Measurements from ENCODE around the gene LRRTM4.

LRRTM4 gene

GRCh38 chr2:77310416-77310815 lies 211.8 kb downstream of the LRRTM4 start:
- TF ChIP-seq, protein P1, sequence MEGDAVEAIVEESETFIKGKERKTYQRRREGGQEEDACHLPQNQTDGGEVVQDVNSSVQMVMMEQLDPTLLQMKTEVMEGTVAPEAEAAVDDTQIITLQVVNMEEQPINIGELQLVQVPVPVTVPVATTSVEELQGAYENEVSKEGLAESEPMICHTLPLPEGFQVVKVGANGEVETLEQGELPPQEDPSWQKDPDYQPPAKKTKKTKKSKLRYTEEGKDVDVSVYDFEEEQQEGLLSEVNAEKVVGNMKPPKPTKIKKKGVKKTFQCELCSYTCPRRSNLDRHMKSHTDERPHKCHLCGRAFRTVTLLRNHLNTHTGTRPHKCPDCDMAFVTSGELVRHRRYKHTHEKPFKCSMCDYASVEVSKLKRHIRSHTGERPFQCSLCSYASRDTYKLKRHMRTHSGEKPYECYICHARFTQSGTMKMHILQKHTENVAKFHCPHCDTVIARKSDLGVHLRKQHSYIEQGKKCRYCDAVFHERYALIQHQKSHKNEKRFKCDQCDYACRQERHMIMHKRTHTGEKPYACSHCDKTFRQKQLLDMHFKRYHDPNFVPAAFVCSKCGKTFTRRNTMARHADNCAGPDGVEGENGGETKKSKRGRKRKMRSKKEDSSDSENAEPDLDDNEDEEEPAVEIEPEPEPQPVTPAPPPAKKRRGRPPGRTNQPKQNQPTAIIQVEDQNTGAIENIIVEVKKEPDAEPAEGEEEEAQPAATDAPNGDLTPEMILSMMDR (IDR thresholded peaks at IDR 0.05) = no peak

DNA sequence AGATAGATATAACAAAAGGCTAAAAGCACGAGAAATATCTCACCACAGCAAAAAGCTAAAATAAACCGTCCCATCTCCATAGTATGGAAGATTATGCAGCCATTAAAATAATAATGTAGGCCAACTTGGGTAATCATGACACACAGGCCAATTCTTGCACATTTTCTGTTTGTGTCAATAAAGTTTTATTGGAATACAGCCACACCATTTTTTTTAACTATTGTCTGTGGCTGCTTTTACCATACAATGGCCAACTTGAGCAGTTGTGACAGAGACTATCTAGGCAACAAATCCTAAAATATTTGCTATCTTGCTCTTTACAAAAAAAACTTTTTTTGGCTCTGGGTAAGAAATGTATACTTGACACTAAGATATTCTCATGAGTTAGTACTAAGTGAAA lies 212.5 kb downstream of the LRRTM4 start:
- TF ChIP-seq, protein P1 (IDR thresholded peaks at IDR 0.05) = no peak

- TF ChIP-seq, protein P1 (IDR thresholded peaks at IDR 0.05) = no peak
Observed at GRCh38 chr2:77301441-77301840, 220.7 kb downstream of the LRRTM4 start.

GRCh38 chr2:77296791-77297190 lies 225.4 kb downstream of the LRRTM4 start:
- TF ChIP-seq, protein P1 (IDR thresholded peaks at IDR 0.05) = no peak

DNA sequence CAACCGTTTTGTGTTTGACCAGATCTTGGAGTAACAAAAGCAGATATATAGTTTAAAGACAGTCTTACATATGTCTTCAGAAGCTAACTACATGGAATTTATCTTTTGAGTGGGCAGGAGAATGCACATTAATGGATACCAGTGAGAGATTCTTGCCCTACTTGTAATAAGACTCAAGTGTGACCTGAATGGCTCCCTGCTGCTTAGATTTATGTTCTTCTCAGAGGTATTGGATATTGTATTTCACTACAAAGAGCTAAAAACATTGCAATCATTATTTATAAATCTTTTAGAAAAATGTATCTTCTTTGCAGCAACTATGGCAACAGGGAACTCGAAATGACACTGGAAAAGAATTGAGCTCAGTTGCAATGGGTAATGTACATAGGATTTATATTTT lies 227.7 kb downstream of the LRRTM4 start:
- TF ChIP-seq, protein P1 (IDR thresholded peaks at IDR 0.05) = no peak

DNA sequence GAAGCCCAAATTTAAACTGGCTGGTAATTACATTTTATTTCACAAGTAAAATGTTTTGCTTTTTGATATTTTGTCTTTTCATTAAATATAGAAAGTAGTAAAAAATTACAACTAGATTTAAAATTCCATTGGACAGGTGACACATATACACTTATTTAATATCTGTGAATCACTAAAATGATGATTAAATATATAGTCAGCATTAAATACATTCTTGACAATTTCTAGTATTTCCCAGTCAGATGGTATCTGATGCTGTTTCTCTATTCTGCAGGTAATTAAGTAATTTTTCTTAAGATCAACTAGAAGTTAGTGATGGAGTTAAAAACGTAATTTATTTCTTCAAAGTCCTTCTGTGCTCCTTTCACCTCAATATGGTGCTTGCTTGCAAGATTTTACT lies 237.8 kb downstream of the LRRTM4 start:
- TF ChIP-seq, protein P1 (IDR thresholded peaks at IDR 0.05) = no peak

DNA sequence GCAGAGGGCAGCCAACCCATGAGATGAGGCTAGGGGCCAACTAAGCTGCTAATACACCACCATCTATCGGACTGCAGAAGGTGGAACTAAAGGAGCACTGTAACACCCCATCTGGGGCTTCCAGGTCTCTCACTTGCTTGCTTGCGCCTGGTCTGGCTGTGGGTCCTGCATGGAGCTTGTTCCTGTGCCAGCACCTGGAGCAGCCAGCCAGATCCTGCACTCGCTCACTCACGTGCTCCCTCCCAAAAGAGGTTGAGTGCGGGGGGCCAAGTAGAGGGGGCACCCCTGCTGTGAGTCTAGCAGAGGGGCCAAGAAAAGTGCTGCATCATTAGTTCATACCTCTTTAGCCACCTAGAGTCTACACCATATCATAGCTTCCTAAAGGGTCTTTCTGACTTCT lies 250.9 kb downstream of the LRRTM4 start:
- TF ChIP-seq, protein P1 (IDR thresholded peaks at IDR 0.05) = no peak

DNA sequence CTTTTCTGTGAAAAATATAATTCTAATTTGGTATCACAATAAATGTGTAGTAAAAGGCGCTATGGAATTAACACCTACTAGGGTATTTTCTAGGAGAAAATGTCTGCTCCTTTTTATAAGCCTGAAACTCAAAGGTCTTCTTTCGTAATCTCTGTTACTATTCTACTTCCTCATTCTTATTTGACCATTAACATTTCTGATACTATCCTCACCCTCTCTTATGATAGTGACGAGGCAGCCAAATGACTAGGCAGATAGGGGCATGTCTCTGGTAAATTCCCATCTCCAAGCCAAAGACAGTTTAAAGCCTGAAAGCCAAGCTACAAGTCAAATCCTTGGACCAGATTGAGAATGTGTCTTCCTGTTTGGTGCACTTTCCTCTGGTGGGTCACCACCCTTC lies 251.7 kb downstream of the LRRTM4 start:
- TF ChIP-seq, protein P1 (IDR thresholded peaks at IDR 0.05) = no peak
